Parathyroid adenoma (tissue), 2 donors: ENCODE results near the gene ADCY5.

Source experiments
- H2AFZ ChIP-seq: fragments of 300-600 bp; sonication (generic); one replicate; pipeline ENCODE4 v1.7.0; 2017; ENCODE audit warnings: antibody characterized with exemption, mild to moderate bottlenecking
- H3K27ac ChIP-seq: fragments of 300-600 bp; sonication (generic); one replicate; pipeline ENCODE4 v1.7.0; 2017
- H3K27me3 ChIP-seq: fragments of 300-600 bp; sonication (generic); one replicate; pipeline ENCODE4 v1.7.0; 2017; ENCODE audit warnings: low read length; ENCODE audit not compliant: control insufficient read depth, insufficient read depth
- H3K36me3 ChIP-seq: fragments of 300-600 bp; sonication (generic); one replicate; pipeline ENCODE4 v1.7.0; 2017; ENCODE audit warnings: low read length; ENCODE audit not compliant: control insufficient read depth, insufficient read depth
- H3K4me1 ChIP-seq: fragments of 300-600 bp; sonication (generic); one replicate; pipeline ENCODE4 v1.7.0; 2017; ENCODE audit warnings: control low read depth
- H3K4me2 ChIP-seq: fragments of 300-600 bp; sonication (generic); one replicate; pipeline ENCODE4 v1.7.0; 2017; ENCODE audit warnings: low read length
- H3K4me3 ChIP-seq: fragments of 300-600 bp; sonication (generic); one replicate; pipeline ENCODE4 v1.7.0; 2017; ENCODE audit warnings: low read depth, low read length
- H3K79me2 ChIP-seq: fragments of 300-600 bp; sonication (generic); one replicate; pipeline ENCODE4 v1.7.0; 2017; ENCODE audit warnings: control low read depth
- H3K9ac ChIP-seq: fragments of 300-600 bp; sonication (generic); one replicate; pipeline ENCODE4 v1.7.0; 2017; ENCODE audit warnings: mild to moderate bottlenecking
- H3K9me3 ChIP-seq: fragments of 300-600 bp; sonication (generic); one replicate; pipeline ENCODE4 v1.7.0; 2017; ENCODE audit warnings: low read length; ENCODE audit not compliant: control insufficient read depth
- TF ChIP-seq, protein P1 (sequence below): fragments of 300-600 bp; sonication (generic); IDR thresholded peaks from one replicate; pipeline ENCODE4 v1.7.0; 2017; ENCODE audit warnings: antibody characterized with exemption, mild to moderate bottlenecking
- donor health status: primary hyperparathyroidism.

ADCY5 gene

DNA sequence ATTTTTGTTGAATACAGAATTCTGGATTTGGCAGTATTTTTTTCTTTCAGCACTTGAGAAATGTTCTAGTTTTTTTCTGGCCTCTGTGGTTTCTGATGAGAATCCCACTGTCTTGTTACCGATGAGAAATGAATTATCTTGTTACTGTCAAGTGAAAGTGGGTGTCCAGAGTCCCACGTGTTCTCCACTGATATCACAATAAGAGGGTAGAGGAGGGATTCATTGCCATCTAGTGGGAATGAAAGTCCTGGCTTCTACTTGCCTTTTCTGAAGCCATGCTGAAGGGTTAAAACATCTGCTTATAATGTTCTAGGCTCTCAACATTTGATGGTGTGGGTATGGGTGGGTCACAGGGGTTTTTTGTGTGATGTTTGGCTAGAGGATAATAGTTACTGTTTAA is 181.1 kb downstream of the ADCY5 start:
- Histone ChIP-seq H3K9me3 (no peaks in the 10 kb centered on the region), H3K79me2 (no peaks in the 10 kb centered on the region), H3K4me1 (no peaks in the 10 kb centered on the region), H3K9ac (no peak overlapping the region), H3K27ac (no peak overlapping the region), H3K27me3 (no peaks in the 10 kb centered on the region), H3K4me3 (no peak overlapping the region), H2AFZ (no peak overlapping the region), H3K36me3 (no peaks in the 10 kb centered on the region), H3K4me2 (no peak overlapping the region)
- TF ChIP-seq, protein P1, sequence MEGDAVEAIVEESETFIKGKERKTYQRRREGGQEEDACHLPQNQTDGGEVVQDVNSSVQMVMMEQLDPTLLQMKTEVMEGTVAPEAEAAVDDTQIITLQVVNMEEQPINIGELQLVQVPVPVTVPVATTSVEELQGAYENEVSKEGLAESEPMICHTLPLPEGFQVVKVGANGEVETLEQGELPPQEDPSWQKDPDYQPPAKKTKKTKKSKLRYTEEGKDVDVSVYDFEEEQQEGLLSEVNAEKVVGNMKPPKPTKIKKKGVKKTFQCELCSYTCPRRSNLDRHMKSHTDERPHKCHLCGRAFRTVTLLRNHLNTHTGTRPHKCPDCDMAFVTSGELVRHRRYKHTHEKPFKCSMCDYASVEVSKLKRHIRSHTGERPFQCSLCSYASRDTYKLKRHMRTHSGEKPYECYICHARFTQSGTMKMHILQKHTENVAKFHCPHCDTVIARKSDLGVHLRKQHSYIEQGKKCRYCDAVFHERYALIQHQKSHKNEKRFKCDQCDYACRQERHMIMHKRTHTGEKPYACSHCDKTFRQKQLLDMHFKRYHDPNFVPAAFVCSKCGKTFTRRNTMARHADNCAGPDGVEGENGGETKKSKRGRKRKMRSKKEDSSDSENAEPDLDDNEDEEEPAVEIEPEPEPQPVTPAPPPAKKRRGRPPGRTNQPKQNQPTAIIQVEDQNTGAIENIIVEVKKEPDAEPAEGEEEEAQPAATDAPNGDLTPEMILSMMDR: no peak

DNA sequence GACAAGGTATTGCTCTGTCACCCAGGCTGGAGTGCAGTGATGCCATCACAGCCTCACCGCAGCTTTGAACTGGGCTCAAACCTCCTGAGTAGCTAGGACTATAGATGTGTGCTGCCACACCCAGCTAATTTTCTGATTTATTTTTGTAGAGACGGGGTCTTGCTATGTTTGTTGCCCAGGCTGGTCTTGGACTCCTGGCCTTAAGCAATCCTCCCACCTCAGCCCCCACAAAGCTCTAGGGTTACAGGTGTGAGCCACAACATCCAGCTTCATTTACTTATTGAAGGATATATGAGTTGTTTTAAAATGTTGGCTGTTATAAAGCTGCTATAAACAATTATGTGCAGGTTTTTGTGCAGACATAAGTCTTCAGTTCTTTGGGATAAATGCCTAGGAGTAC is 184.9 kb downstream of the ADCY5 start:
- Histone ChIP-seq H3K9me3 (no peaks in the 10 kb centered on the region), H3K27ac (no peak overlapping the region), H3K9ac (no peak overlapping the region), H3K4me2 (no peak overlapping the region), H2AFZ (no peak overlapping the region), H3K4me3 (no peak overlapping the region), H3K27me3 (no peaks in the 10 kb centered on the region), H3K4me1 (no peaks in the 10 kb centered on the region), H3K36me3 (no peaks in the 10 kb centered on the region), H3K79me2 (no peaks in the 10 kb centered on the region)
- TF ChIP-seq, protein P1: no peak

GRCh38 chr3:123262868-123263267 is 186.0 kb downstream of the ADCY5 start:
- TF ChIP-seq, protein P1: no peak
- no peaks in the 10 kb centered on the region for H3K9me3 ChIP-seq
- no peaks in the 10 kb centered on the region for H3K36me3 ChIP-seq
- no peak overlapping the region for H3K27ac ChIP-seq
- no peak overlapping the region for H3K9ac ChIP-seq
- H3K79me2 ChIP-seq: no peaks in the 10 kb centered on the region
- no peak overlapping the region for H2AFZ ChIP-seq
- H3K4me2 ChIP-seq: no peak overlapping the region
- H3K4me3 ChIP-seq: no peak overlapping the region
- H3K27me3 ChIP-seq: no peaks in the 10 kb centered on the region
- no peaks in the 10 kb centered on the region for H3K4me1 ChIP-seq

DNA sequence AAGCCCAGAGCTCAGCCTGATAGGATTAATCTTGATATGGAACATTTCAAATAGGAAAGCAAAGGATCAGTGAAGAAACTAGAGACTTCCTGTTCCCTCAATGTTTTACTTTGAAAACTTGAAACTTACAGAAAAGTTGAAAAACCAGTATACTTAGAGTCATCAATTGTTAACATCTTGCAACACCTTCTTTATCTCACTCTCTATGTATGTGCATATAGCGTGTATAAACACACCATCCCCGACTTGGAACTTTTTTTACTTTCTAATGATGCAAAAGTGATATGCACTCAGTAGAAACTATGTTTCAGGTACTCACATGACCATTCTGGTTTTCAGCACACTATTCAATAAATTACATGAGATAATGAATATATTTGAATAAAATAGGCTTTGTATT is 186.7 kb downstream of the ADCY5 start:
- TF ChIP-seq, protein P1: no peak
- Histone ChIP-seq H3K9ac (no peak overlapping the region), H3K9me3 (no peaks in the 10 kb centered on the region), H3K27ac (no peak overlapping the region), H3K4me2 (peak overlapping the region; percentile 50), H2AFZ (no peak overlapping the region), H3K27me3 (no peaks in the 10 kb centered on the region), H3K79me2 (no peaks in the 10 kb centered on the region), H3K4me3 (no peak overlapping the region), H3K36me3 (no peaks in the 10 kb centered on the region), H3K4me1 (no peaks in the 10 kb centered on the region)

DNA sequence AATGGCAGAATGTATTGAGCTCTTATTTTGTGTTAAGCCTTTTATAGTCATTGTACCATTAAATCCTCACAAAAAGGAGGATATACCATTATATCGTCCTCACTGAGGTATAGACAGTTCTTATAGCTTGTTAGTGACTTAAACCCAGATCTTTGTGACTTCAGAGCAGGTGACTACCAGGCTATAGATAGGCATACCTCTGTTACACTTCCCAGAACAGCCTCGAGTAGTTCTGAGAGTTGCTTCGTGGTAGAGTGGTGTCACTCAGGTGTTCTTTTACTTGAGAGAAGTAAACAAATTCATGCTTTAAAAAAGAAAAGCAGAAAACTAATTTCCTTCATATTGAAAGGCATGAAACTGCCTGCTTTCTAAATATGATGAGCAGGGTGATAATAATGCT is 187.2 kb downstream of the ADCY5 start:
- H3K4me1 ChIP-seq: no peaks in the 10 kb centered on the region
- TF ChIP-seq, protein P1: no peak
- no peaks in the 10 kb centered on the region for H3K36me3 ChIP-seq
- H3K27me3 ChIP-seq: no peaks in the 10 kb centered on the region
- peak overlapping the region; percentile 50 for H3K4me2 ChIP-seq
- H3K9ac ChIP-seq: no peak overlapping the region
- H2AFZ ChIP-seq: no peak overlapping the region
- no peak overlapping the region for H3K4me3 ChIP-seq
- no peaks in the 10 kb centered on the region for H3K79me2 ChIP-seq
- H3K9me3 ChIP-seq: no peaks in the 10 kb centered on the region
- H3K27ac ChIP-seq: no peak overlapping the region
